Measurements from ENCODE around the gene GRID1. TPM values are rescaled to one million over a fixed set of nuclear protein-coding genes. Genes with fewer than 3 reads are reported as not detected.

The GRID1 gene
- total and polyA plus RNA-seq, 9 of the 15 experiments (the other 6 are each of a cell fraction or from before 2014, with no cell fraction given): 0.01 to 7.2 (median 1.2) TPM

DNA sequence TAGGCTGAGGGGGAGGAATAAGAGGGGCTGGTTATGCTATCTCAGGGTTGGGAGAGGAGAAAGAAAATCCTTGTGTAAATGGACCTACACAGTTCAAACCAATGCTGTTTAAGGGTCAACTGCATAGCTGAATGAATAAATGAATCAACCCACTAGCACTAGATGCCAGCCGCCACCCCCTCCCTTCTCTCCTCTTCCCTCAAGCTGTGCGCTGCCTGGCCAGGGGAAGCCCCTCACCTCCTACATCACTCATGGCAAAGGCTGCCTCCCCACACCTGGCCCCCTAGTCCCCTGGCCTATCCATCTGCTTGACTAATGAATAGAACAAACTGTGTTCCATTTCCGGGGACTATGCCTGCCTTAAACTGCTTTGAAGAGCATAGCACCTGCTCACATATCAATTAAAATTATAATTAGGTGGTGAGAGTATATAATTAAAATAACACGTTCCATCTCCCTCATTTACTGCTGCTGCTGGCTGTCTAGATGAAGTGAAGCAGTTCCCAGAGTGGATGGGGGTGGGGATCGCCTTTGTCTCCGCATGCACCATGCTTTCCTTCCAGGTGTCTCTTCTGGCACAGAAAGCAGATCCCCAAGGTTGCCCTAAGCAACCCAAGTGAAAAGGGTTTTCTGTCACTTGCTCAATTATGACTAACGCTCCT is 32.6 kb downstream of the GRID1 start (continued):
- TF ChIP-seq, protein P1, sequence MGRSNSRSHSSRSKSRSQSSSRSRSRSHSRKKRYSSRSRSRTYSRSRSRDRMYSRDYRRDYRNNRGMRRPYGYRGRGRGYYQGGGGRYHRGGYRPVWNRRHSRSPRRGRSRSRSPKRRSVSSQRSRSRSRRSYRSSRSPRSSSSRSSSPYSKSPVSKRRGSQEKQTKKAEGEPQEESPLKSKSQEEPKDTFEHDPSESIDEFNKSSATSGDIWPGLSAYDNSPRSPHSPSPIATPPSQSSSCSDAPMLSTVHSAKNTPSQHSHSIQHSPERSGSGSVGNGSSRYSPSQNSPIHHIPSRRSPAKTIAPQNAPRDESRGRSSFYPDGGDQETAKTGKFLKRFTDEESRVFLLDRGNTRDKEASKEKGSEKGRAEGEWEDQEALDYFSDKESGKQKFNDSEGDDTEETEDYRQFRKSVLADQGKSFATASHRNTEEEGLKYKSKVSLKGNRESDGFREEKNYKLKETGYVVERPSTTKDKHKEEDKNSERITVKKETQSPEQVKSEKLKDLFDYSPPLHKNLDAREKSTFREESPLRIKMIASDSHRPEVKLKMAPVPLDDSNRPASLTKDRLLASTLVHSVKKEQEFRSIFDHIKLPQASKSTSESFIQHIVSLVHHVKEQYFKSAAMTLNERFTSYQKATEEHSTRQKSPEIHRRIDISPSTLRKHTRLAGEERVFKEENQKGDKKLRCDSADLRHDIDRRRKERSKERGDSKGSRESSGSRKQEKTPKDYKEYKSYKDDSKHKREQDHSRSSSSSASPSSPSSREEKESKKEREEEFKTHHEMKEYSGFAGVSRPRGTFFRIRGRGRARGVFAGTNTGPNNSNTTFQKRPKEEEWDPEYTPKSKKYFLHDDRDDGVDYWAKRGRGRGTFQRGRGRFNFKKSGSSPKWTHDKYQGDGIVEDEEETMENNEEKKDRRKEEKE (IDR thresholded peaks at IDR 0.05; ENCODE audit: borderline replicate concordance in 1 of 2, control insufficient read depth in 1 of 2, low read depth in 2 of 2, low read length in 1 of 2): no peak
- TF ChIP-seq, protein P2, sequence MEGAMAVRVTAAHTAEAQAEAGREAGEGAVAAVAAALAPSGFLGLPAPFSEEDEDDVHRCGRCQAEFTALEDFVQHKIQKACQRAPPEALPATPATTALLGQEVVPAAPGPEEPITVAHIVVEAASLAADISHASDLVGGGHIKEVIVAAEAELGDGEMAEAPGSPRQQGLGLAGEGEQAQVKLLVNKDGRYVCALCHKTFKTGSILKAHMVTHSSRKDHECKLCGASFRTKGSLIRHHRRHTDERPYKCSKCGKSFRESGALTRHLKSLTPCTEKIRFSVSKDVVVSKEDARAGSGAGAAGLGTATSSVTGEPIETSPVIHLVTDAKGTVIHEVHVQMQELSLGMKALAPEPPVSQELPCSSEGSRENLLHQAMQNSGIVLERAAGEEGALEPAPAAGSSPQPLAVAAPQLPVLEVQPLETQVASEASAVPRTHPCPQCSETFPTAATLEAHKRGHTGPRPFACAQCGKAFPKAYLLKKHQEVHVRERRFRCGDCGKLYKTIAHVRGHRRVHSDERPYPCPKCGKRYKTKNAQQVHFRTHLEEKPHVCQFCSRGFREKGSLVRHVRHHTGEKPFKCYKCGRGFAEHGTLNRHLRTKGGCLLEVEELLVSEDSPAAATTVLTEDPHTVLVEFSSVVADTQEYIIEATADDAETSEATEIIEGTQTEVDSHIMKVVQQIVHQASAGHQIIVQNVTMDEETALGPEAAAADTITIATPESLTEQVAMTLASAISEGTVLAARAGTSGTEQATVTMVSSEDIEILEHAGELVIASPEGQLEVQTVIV (CRISPR knock-in tag; IDR thresholded peaks at IDR 0.05; ENCODE audit: borderline replicate concordance): no peak
- TF ChIP-seq ZNF224 (CRISPR knock-in tag; IDR thresholded peaks at IDR 0.05) (no peak), CHD1 (IDR thresholded peaks at IDR 0.05; ENCODE audit: low read length) (no peak), NR3C1 (CRISPR knock-in tag; IDR thresholded peaks at IDR 0.05) (no peak), ZNF589 (CRISPR knock-in tag; IDR thresholded peaks at IDR 0.05; ENCODE audit: low read depth) (no peak)
- TF ChIP-seq, protein P3, sequence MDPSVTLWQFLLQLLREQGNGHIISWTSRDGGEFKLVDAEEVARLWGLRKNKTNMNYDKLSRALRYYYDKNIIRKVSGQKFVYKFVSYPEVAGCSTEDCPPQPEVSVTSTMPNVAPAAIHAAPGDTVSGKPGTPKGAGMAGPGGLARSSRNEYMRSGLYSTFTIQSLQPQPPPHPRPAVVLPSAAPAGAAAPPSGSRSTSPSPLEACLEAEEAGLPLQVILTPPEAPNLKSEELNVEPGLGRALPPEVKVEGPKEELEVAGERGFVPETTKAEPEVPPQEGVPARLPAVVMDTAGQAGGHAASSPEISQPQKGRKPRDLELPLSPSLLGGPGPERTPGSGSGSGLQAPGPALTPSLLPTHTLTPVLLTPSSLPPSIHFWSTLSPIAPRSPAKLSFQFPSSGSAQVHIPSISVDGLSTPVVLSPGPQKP (CRISPR knock-in tag; IDR thresholded peaks at IDR 0.05): no peak
